Esophagus squamous epithelium (tissue), 4 donors: ENCODE data around the gene KIAA0513.

Source experiments
- CTCF ChIP-seq, 6 experiments: fragments of 450-650 bp in 4 of 6; fragments of 200-600 bp in 2 of 6; sonication (generic) in 2 of 6; IDR thresholded peaks; one replicate each; pipeline ENCODE4 v1.5.1; 2016 to 2019; ENCODE audit warnings: antibody characterized with exemption in 6 of 6, mild to moderate bottlenecking in 4 of 6, moderate library complexity in 4 of 6
- POLR2A ChIP-seq, 4 donors: fragments of 450-650 bp; IDR thresholded peaks; one replicate each; pipeline ENCODE4 v1.6.1; 2017; ENCODE audit warnings: antibody characterized with exemption in 4 of 4, mild to moderate bottlenecking in 4 of 4, moderate library complexity in 3 of 4

- no peak for TF ChIP-seq POLR2A (IDR thresholded peaks at IDR 0.05)
- no peak for TF ChIP-seq CTCF (IDR thresholded peaks at IDR 0.05)
Observed at GRCh38 chr16:85033171-85033570, 5.6 kb downstream of the KIAA0513 start.
